ENCODE measurements around the gene TPP2.

Gene TPP2

GRCh38 chr13:102597029-102597961, 509 bp downstream of the TPP2 start:
- DNase-seq (ENCODE audit: low read depth in 2 of 2) = no peak

- DNase-seq (ENCODE audit: low read depth in 2 of 2) = no peak
Measured at GRCh38 chr13:102598061-102598460, 1.3 kb downstream of the TPP2 start.

- DNase-seq (ENCODE audit: low read depth in 2 of 2) = no peak
Measured at GRCh38 chr13:102599426-102600012, 2.7 kb downstream of the TPP2 start.

GRCh38 chr13:102606537-102607309, 9.9 kb downstream of the TPP2 start:
- DNase-seq (ENCODE audit: low read depth in 2 of 2) = no peak

- DNase-seq (ENCODE audit: low read depth in 2 of 2) = no peak
Measured at GRCh38 chr13:102608974-102609373, 12.2 kb downstream of the TPP2 start.

GRCh38 chr13:102609696-102610095, 12.9 kb downstream of the TPP2 start:
- DNase-seq (ENCODE audit: low read depth in 2 of 2) = no peak

GRCh38 chr13:102610296-102610895, 13.6 kb downstream of the TPP2 start:
- no peak for DNase-seq (ENCODE audit: low read depth in 2 of 2)

GRCh38 chr13:102617697-102618350, 21.0 kb downstream of the TPP2 start:
- no peak for DNase-seq (ENCODE audit: low read depth in 2 of 2)

- no peak for DNase-seq (ENCODE audit: low read depth in 2 of 2)
Measured at GRCh38 chr13:102620516-102620915, 23.7 kb downstream of the TPP2 start.

GRCh38 chr13:102626928-102627327, 30.1 kb downstream of the TPP2 start:
- no peak for DNase-seq (ENCODE audit: low read depth in 2 of 2)

GRCh38 chr13:102628559-102628958, 31.8 kb downstream of the TPP2 start:
- no peak for DNase-seq (ENCODE audit: low read depth in 2 of 2)

- no peak for DNase-seq (ENCODE audit: low read depth in 2 of 2)
Measured at GRCh38 chr13:102631198-102631597, 34.4 kb downstream of the TPP2 start.

- no peak for DNase-seq (ENCODE audit: low read depth in 2 of 2)
Measured at GRCh38 chr13:102638741-102639140, 42.0 kb downstream of the TPP2 start.

GRCh38 chr13:102642029-102642428, 45.2 kb downstream of the TPP2 start:
- no peak for DNase-seq (ENCODE audit: low read depth in 2 of 2)

GRCh38 chr13:102642475-102642874, 45.7 kb downstream of the TPP2 start:
- no peak for DNase-seq (ENCODE audit: low read depth in 2 of 2)

GRCh38 chr13:102643656-102644055, 46.9 kb downstream of the TPP2 start:
- DNase-seq (ENCODE audit: low read depth in 2 of 2) = no peak

- DNase-seq (ENCODE audit: low read depth in 2 of 2) = no peak
Measured at GRCh38 chr13:102645701-102646100, 48.9 kb downstream of the TPP2 start.

- no peak for DNase-seq (ENCODE audit: low read depth in 2 of 2)
Measured at GRCh38 chr13:102648046-102648445, 51.3 kb downstream of the TPP2 start.

GRCh38 chr13:102650444-102650843, 53.7 kb downstream of the TPP2 start:
- no peak for DNase-seq (ENCODE audit: low read depth in 2 of 2)

GRCh38 chr13:102651392-102651791, 54.6 kb downstream of the TPP2 start:
- no peak for DNase-seq (ENCODE audit: low read depth in 2 of 2)

GRCh38 chr13:102651892-102652291, 55.1 kb downstream of the TPP2 start:
- DNase-seq (ENCODE audit: low read depth in 2 of 2) = no peak

GRCh38 chr13:102654756-102655155, 58.0 kb downstream of the TPP2 start:
- DNase-seq (ENCODE audit: low read depth in 2 of 2) = no peak
